Measurements from ENCODE around the gene GALNS. TPM values are rescaled to one million over a fixed set of nuclear protein-coding genes. Genes with fewer than 3 reads are reported as not detected.

GALNS gene
- total RNA-seq, 2 donors from 2014 or later, result 24.8 to 38.7 TPM

DNA sequence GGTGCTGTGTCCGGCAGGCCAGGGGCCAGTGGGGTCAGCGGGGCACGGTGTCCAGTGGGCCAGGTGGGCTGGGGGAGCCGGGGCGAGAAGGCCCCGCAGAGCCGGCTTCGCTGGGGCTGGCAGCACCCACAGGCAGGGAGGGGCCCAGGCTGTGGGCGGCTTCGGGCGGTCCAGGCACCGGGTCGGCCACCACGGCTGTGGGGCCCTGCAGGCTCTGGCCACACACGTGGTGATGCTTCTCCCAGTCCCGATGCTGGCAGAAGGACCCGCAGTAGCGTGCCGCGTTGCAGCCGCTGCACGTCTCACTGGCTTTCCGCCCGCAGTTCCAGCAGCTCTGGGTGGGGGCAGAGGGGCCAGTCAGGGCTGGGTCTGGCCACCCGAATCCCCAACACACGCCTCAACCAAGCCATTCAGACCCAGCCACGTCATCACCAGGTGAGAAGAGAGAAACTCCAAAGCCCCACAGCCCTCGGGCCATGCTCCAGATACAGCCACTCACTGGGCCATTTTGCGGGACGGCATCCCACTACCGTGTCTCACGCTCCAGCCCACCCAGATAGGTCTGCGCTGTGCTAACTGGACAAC lies 20.3 kb upstream of the GALNS start:
- Histone ChIP-seq H3K4me1 (ENCODE audit: control insufficient read depth in 1 of 2, low read depth in 2 of 2) (no peaks in the 10 kb centered on the region), H3K9me3 (no peaks in the 10 kb centered on the region), H3K4me3 (no peak overlapping the region), H3K27me3 (replicated peaks; ENCODE audit: insufficient read depth) (no peaks in the 10 kb centered on the region), H3K36me3 (no peaks in the 10 kb centered on the region), H3K27ac (no peak overlapping the region)
- TF ChIP-seq, protein P1, sequence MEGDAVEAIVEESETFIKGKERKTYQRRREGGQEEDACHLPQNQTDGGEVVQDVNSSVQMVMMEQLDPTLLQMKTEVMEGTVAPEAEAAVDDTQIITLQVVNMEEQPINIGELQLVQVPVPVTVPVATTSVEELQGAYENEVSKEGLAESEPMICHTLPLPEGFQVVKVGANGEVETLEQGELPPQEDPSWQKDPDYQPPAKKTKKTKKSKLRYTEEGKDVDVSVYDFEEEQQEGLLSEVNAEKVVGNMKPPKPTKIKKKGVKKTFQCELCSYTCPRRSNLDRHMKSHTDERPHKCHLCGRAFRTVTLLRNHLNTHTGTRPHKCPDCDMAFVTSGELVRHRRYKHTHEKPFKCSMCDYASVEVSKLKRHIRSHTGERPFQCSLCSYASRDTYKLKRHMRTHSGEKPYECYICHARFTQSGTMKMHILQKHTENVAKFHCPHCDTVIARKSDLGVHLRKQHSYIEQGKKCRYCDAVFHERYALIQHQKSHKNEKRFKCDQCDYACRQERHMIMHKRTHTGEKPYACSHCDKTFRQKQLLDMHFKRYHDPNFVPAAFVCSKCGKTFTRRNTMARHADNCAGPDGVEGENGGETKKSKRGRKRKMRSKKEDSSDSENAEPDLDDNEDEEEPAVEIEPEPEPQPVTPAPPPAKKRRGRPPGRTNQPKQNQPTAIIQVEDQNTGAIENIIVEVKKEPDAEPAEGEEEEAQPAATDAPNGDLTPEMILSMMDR (IDR thresholded peaks at IDR 0.05), result no peak
- no peak for ATAC-seq (ENCODE audit: insufficient number of reproducible peaks, low FRiP score, low read depth)
- DNase-seq (ENCODE audit: low spot score), result no peak

DNA sequence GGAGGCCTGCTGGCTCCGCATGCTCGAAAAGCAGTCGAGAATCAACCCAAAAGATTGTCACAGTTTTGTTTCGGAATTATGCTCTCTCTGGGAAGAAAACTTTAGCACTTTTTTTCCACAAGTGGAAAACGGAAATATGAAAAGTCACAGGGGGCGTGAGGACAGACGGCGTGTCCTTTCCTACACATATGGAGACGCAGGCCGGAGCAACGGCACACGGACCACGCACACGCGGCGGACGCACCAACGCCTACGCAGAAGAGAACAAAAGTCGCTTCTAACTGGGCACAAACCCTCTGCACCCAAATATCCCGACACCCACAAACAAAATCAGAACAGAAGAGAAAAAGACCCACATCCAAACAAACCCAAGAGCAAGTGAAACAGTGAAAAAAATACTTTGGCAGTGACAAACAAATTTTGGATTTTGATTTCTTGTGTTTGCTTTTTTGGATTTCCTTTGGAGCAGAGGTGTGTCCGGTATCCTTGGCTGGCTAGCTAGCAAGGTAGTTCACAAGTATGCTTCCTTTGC lies 19.0 kb upstream of the GALNS start:
- no peak overlapping the region for H3K27ac ChIP-seq
- TF ChIP-seq, protein P1 (IDR thresholded peaks at IDR 0.05), result no peak
- ATAC-seq (ENCODE audit: insufficient number of reproducible peaks, low FRiP score, low read depth) (no peak), DNase-seq (ENCODE audit: low spot score) (no peak)
- no peaks in the 10 kb centered on the region for H3K9me3 ChIP-seq
- H3K4me1 ChIP-seq (ENCODE audit: control insufficient read depth in 1 of 2, low read depth in 2 of 2), result no peaks in the 10 kb centered on the region
- no peaks in the 10 kb centered on the region for H3K36me3 ChIP-seq
- H3K27me3 ChIP-seq (replicated peaks; ENCODE audit: insufficient read depth), result no peaks in the 10 kb centered on the region
- H3K4me3 ChIP-seq, result no peak overlapping the region

DNA sequence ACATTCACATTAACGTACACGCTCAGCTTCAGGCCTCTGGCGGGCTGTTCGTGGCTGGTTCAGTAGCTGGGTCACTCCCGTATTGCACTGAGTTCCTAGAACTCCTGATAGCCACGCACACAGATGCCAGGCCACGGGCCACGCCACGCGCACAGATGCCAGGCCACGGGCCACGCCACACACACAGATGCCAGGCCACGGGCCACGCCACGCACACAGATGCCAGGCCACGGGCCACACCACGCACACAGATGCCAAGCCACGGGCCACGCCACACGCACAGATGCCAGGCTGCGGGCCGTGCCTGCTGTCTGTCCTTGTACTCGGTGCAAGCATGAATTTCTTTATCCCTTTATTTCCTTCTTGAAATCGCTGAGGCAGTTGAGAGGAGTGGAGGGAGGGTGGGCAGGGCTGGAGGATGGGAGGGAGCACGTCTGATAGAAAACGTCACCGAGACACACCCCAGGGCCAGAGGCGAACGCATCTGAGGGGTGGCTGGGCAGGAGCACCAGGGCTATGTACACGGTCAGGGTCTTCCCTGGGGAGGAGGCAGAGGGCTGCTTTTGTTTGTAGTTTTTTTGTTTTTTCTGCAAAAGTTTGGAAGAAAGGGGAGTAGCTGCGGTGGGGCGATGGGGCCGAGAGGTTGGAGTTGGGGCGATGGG lies 18.3 kb upstream of the GALNS start:
- TF ChIP-seq, protein P1 (IDR thresholded peaks at IDR 0.05), result no peak
- DNase-seq (ENCODE audit: low spot score) (no peak), ATAC-seq (ENCODE audit: insufficient number of reproducible peaks, low FRiP score, low read depth) (no peak)
- Histone ChIP-seq H3K4me3 (no peak overlapping the region), H3K27ac (no peak overlapping the region), H3K4me1 (ENCODE audit: control insufficient read depth in 1 of 2, low read depth in 2 of 2) (no peaks in the 10 kb centered on the region), H3K9me3 (no peaks in the 10 kb centered on the region), H3K36me3 (no peaks in the 10 kb centered on the region), H3K27me3 (replicated peaks; ENCODE audit: insufficient read depth) (no peaks in the 10 kb centered on the region)

DNA sequence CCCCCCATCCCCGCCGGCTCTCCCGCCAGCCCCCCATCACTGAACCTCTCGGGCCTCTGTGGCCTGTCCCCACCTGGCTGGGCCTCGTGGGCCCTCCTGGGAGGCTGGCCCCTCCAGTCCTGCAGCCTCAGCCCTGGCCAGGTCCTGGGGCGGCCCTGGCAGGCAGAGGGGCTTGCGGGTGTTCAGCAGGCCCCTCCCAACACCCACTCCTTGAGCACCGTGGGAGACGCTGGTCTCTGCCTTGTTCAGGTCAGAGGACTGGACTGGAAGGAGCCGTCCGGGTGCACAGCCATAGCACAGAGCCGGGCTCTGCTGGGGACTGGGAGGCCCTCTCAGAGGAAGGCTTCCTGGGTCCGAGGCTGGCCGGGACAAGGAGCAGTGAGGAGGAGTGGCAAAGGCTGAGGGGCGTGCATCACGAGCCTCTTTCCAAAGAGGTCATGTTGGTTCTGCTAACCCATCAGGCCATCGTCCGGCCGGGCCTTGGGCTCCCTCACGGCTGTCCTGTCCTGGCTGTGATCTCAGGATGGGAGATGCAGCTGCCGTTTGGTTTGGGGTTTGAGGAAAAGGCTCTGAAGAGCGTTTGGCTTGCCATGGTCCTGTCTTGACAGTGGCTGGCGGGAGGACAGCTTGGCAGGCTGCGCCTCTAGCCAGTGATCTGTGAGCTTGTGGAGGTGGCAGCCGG lies 16.0 kb upstream of the GALNS start:
- Histone ChIP-seq H3K9me3 (no peaks in the 10 kb centered on the region), H3K27me3 (replicated peaks; ENCODE audit: insufficient read depth) (no peaks in the 10 kb centered on the region), H3K4me3 (no peak overlapping the region), H3K36me3 (no peaks in the 10 kb centered on the region), H3K27ac (no peak overlapping the region), H3K4me1 (ENCODE audit: control insufficient read depth in 1 of 2, low read depth in 2 of 2) (no peaks in the 10 kb centered on the region)
- TF ChIP-seq, protein P1 (IDR thresholded peaks at IDR 0.05), result no peak
- ATAC-seq (ENCODE audit: insufficient number of reproducible peaks, low FRiP score, low read depth), result no peak
- no peak for DNase-seq (ENCODE audit: low spot score)

DNA sequence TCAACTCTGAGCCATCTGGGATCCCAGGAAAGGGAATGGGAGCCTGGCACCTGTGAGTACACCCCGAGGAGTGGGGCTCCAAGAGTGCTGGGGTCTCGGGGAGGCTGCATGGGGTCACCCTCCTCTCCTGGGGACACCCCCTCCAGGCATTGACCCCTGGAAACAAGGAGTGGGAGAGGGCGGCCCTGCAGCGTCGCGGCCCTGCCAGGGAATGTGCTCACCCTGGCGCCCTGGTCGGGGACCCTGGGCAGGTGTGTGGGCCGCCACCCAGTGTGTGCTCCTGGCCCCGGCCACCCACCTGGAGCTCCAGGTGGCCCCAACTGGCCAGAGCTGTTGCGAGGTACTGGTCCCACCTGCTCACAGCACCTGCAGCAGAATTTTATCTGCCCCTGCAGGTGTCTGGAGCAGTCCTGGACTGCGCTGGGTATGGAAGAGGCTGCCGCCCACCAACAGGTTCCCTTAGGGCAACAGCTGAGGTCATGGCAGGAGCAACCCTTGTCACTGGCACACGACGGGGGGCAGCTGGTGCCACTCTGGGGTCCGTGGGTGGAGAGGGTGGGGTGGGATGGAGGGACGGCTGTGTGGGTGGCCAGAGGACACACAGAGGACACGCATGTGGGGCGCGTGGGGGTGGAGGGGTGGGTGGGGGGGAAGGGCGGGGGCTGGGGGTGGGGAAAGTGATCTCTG lies 15.1 kb upstream of the GALNS start:
- DNase-seq (ENCODE audit: low spot score), result no peak
- Histone ChIP-seq H3K4me3 (no peak overlapping the region), H3K36me3 (no peaks in the 10 kb centered on the region), H3K4me1 (ENCODE audit: control insufficient read depth in 1 of 2, low read depth in 2 of 2) (no peaks in the 10 kb centered on the region), H3K27ac (no peak overlapping the region), H3K9me3 (no peaks in the 10 kb centered on the region), H3K27me3 (replicated peaks; ENCODE audit: insufficient read depth) (no peaks in the 10 kb centered on the region)
- TF ChIP-seq, protein P1 (IDR thresholded peaks at IDR 0.05), result no peak
- ATAC-seq (ENCODE audit: insufficient number of reproducible peaks, low FRiP score, low read depth), result no peak
